Right lobe of liver (tissue), 4 donors: ENCODE measurements around the gene CAMK1.

Experiments used
- CTCF ChIP-seq, 4 donors: fragments of 200-600 bp in 3 of 4; fragments of 450-650 bp in 1 of 4; IDR thresholded peaks; one replicate each; pipeline versions ENCODE4 v1.5.1 to v1.8.0; 2016 to 2022; ENCODE audit warnings: antibody characterized with exemption in 4 of 4, mild to moderate bottlenecking in 2 of 4
- POLR2A ChIP-seq: fragments of 450-650 bp; IDR thresholded peaks from one replicate; pipeline ENCODE4 v1.6.1; 2017; ENCODE audit warnings: antibody characterized with exemption, mild to moderate bottlenecking
- donor health status: DM: no; HTN: no; CAD: no.
- donor health status: DM: no; HTN: no; CAD: no.
- donor health status: DM: no; HTN: yes; CAD: no.

DNA sequence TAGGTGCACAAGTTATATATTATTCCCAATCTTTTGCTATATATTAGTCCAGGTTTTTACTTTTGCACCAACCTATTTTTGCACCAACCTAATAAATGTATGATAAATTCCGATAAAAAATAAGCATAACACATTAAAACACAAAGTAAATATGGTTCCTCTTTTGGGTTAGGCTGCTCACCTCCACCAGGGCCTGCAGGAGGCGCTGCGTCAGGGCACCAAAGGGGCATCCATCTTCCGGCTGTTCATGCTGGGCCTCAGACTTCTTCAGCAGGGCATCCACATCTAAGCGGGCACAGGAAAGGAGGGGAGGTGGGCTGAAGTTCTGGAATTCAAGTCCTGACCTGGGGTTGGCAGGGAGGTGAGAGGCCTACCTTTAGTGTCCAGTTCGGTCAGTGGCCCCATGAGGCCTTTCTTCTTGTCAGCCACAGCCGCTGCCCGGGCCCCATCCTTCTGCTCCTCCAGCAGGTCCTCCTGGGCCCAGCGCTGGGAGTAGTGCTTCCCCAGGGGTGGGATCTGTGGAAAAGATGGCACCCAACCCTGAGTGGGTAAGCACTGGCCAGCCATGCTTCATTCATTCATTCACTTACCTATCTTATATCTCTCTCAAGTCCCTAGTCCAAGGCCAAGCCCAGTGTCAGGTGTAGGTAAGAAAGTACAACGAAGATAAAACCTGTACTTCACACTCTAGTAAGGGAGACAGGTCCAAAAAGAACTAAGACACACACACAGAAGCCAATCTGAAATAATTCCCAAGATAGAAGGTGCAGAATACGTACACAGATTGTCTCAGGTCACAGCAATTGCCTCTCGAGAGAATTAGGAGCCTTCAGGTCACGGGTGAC, 17.3 kb upstream of the CAMK1 start:
- TF ChIP-seq CTCF (IDR thresholded peaks at IDR 0.05) (peak in 1 of 4 donors; percentile 19), POLR2A (no peak)
